ENCODE results near the gene ZMIZ1.

- TF ChIP-seq POLR2A (IDR thresholded peaks at IDR 0.05) (no peak), CTCF (IDR thresholded peaks at IDR 0.05) (no peak)
Measured at GRCh38 chr10:79089632-79090031, 20.9 kb downstream of the ZMIZ1 start.

Data from suprapubic skin (tissue), 3 donors.